Activated CD4-positive, alpha-beta memory T cell treated with anti-CD3 and anti-CD28 coated beads for 36 hours (primary cell): Measurements from ENCODE around the gene C6orf120. TPM values are rescaled to one million over a fixed set of nuclear protein-coding genes. Genes with fewer than 3 reads are reported as not detected.

Source experiments
- CTCF ChIA-PET: fragments of 350-600 bp; sonication (Branson Sonifier 250); formaldehyde crosslinking; loops from one replicate; lab custom pipeline; 2021; ENCODE audit warnings: antibody characterized with exemption, inconsistent platforms; lab: Charles Lee
- POLR2A ChIA-PET: fragments of 350-600 bp; sonication (Branson Sonifier 250); formaldehyde crosslinking; loops from one replicate; lab custom pipeline; 2021; ENCODE audit warnings: antibody characterized with exemption; lab: Charles Lee
- DNase-seq: peaks from one replicate; pipeline ENCODE4 v3.0.0-alpha.2; 2020
- H3K27ac Mint-ChIP-seq: one replicate; pipeline ENCODE4 v1.8.0; 2021; ENCODE audit warnings: mixed read lengths
- H3K27me3 Mint-ChIP-seq: one replicate; pipeline ENCODE4 v1.8.0; 2021; ENCODE audit warnings: mixed read lengths
- H3K36me3 Mint-ChIP-seq: one replicate; pipeline ENCODE4 v1.8.0; 2021; ENCODE audit warnings: mixed read lengths
- H3K4me1 Mint-ChIP-seq: one replicate; pipeline ENCODE4 v1.8.0; 2021; ENCODE audit warnings: low read depth, mixed read lengths
- H3K4me3 Mint-ChIP-seq: one replicate; pipeline ENCODE4 v1.8.0; 2021; ENCODE audit warnings: mild to moderate bottlenecking, mixed read lengths
- H3K9me3 Mint-ChIP-seq: one replicate; pipeline ENCODE4 v1.8.0; 2021; ENCODE audit warnings: mixed read lengths
- intact Hi-C: fragments of 100-400 bp; cut with micrococcal nuclease; formaldehyde crosslinking; loops from one replicate; pipeline ENCODE4 v1.15.1; 2023
- total RNA-seq, 2 experiments: library from RNA; stranded (reverse); gene quantifications; one replicate each; pipeline ENCODE4 v1.2.3, GENCODE V29; 2021

The C6orf120 gene
- total RNA-seq, 2 experiments from 2014 or later = 15.1 to 15.4 TPM

GRCh38 chr6:169664227-169664626 lies 37.7 kb upstream of the C6orf120 start:
- Mint-ChIP-seq H3K27me3 (no peaks in the 10 kb centered on the region), H3K4me3 (no peak overlapping the region), H3K9me3 (no peaks in the 10 kb centered on the region), H3K27ac (no peak overlapping the region), H3K4me1 (no peaks in the 10 kb centered on the region), H3K36me3 (peaks cover 28% of the 10 kb centered on the region)
- DNase-seq = no peak
- CTCF ChIA-PET = no interaction called here
- POLR2A ChIA-PET = no interaction called here
- intact Hi-C loops = no loop called here

DNA sequence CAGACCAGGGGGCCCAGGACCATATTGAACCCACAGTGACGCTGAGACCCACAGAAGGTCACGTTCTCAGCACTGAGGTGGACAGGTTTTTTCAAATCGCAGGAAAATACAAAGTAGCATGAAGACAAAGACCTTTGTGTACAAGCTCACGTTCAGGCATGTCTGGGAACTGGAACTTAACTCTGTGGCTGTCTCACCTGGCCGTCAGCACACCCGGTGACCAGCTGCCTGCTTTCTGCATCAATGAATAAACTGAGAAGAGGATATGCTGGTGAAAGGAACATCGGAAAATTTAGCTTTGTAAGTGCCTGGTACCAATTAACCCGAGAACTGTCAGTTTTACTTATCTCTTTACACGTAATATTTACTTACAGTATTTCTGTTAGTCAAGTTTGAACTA lies 36.6 kb upstream of the C6orf120 start:
- H3K27ac Mint-ChIP-seq = no peak overlapping the region
- intact Hi-C loops = no loop called here
- ChIA-PET POLR2A (no interaction called here), CTCF (no interaction called here)
- no peaks in the 10 kb centered on the region for H3K9me3 Mint-ChIP-seq
- DNase-seq = no peak
- H3K27me3 Mint-ChIP-seq = no peaks in the 10 kb centered on the region
- peaks cover 4% of the 10 kb centered on the region for H3K4me1 Mint-ChIP-seq
- H3K4me3 Mint-ChIP-seq = no peak overlapping the region
- peaks cover 24% of the 10 kb centered on the region for H3K36me3 Mint-ChIP-seq

- ChIA-PET POLR2A (no interaction called here), CTCF (no interaction called here)
- Mint-ChIP-seq H3K9me3 (no peaks in the 10 kb centered on the region), H3K4me1 (peaks cover 4% of the 10 kb centered on the region), H3K27me3 (no peaks in the 10 kb centered on the region), H3K36me3 (peaks cover 25% of the 10 kb centered on the region), H3K4me3 (no peak overlapping the region), H3K27ac (no peak overlapping the region)
- intact Hi-C loops = no loop called here
- no peak for DNase-seq
Observed at GRCh38 chr6:169666441-169666840, 35.5 kb upstream of the C6orf120 start.

DNA sequence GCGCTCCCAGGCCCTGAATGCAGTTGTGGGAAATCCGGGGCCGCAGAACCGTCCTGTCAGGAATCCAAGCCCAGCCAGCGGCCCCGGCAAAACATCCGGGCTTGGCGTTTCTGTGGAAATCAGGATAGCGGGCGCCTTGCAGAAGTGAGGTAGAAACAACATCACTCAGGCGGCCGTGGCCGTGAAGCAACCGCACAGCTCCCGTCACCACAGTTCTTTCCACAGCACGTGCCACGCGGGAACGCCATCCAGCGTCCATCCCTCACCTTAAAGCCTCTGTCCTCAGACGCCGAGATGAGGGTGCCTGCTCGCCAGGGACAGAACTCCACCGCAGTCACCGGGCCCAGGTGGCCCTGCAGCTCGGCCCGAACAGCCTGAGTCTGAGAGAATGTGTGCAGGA lies 34.2 kb upstream of the C6orf120 start:
- no peak overlapping the region for H3K4me3 Mint-ChIP-seq
- ChIA-PET CTCF (no interaction called here), POLR2A (no interaction called here)
- no peak for DNase-seq
- H3K4me1 Mint-ChIP-seq = peaks cover 4% of the 10 kb centered on the region
- H3K27me3 Mint-ChIP-seq = no peaks in the 10 kb centered on the region
- no peaks in the 10 kb centered on the region for H3K9me3 Mint-ChIP-seq
- intact Hi-C loops = no loop called here
- H3K36me3 Mint-ChIP-seq = peaks cover 23% of the 10 kb centered on the region
- no peak overlapping the region for H3K27ac Mint-ChIP-seq

GRCh38 chr6:169668203-169668847 lies 33.6 kb upstream of the C6orf120 start:
- Mint-ChIP-seq H3K27ac (no peak overlapping the region), H3K27me3 (no peaks in the 10 kb centered on the region), H3K4me1 (peaks cover 4% of the 10 kb centered on the region), H3K4me3 (no peak overlapping the region), H3K9me3 (no peaks in the 10 kb centered on the region), H3K36me3 (peaks cover 20% of the 10 kb centered on the region)
- ChIA-PET CTCF (no interaction called here), POLR2A (no interaction called here)
- intact Hi-C loops = no loop called here
- DNase-seq = no peak

DNA sequence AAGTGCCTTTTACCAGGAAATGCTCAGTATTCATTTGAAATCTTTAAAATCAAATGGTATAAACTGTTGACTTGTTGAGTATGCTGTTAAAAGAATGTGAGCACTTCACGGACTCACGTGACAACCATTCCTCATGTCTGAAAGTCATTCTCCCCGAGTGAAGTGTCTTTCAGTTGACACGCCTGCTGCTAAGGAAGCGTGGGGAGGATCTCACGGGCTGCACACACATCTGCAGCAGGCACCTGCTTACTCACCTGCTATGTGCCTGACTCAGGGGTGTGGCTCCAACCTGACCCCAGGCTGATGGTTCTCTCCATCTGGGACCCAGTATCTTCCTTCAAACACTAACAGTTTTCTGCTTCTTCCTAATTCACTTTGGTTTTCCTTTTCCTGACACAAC lies 32.8 kb upstream of the C6orf120 start:
- Mint-ChIP-seq H3K4me1 (peaks cover 4% of the 10 kb centered on the region), H3K36me3 (peaks cover 14% of the 10 kb centered on the region), H3K4me3 (no peak overlapping the region), H3K27me3 (no peaks in the 10 kb centered on the region), H3K9me3 (no peaks in the 10 kb centered on the region), H3K27ac (no peak overlapping the region)
- DNase-seq = no peak
- intact Hi-C loops = no loop called here
- POLR2A ChIA-PET = no interaction called here
- CTCF ChIA-PET = no interaction called here

DNA sequence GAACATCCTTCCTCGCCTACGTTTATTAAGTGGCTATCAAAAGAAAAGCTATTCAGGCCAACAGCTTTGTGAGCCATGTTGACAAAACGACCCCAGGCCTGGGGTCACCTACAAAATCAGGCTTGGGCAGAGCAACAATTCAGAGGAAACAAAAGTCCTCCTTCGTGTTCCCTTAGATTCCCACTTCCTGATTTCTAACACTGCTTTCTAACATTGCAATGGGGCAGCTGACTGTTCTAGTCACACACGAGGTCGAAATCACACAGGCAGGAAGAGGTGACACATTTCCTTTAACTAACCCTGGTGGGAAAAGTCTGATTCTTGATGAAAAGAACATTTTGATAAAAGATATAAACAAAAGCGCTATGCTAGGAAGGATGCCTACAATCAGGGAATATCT lies 32.0 kb upstream of the C6orf120 start:
- H3K4me1 Mint-ChIP-seq = peaks cover 4% of the 10 kb centered on the region
- no peaks in the 10 kb centered on the region for H3K9me3 Mint-ChIP-seq
- H3K27me3 Mint-ChIP-seq = no peaks in the 10 kb centered on the region
- ChIA-PET CTCF (no interaction called here), POLR2A (no interaction called here)
- H3K27ac Mint-ChIP-seq = no peak overlapping the region
- H3K4me3 Mint-ChIP-seq = no peak overlapping the region
- intact Hi-C loops = no loop called here
- H3K36me3 Mint-ChIP-seq = peaks cover 14% of the 10 kb centered on the region
- no peak for DNase-seq

DNA sequence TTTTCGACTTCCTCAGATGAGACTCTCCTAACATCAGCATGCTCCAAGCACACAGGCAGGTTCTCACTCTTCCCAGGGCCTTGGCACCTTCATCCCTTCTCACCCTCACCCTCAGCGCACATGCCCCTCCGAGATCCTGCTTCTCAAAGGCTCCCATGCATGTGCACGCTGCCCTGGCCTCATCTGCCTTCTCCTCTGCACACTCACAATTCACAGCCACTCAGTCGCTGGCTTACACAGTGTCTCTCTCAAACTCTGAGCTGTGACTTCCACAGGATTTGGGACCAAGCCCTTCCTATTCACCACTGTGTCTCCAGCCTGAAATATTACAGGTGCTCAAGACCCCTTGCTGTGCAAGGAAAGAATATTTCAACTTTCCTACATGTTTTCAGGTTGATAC lies 30.4 kb upstream of the C6orf120 start:
- H3K4me1 Mint-ChIP-seq = peaks cover 4% of the 10 kb centered on the region
- CTCF ChIA-PET = no interaction called here
- POLR2A ChIA-PET = no interaction called here
- H3K27me3 Mint-ChIP-seq = no peaks in the 10 kb centered on the region
- no peak overlapping the region for H3K27ac Mint-ChIP-seq
- no peaks in the 10 kb centered on the region for H3K9me3 Mint-ChIP-seq
- DNase-seq = no peak
- H3K4me3 Mint-ChIP-seq = no peak overlapping the region
- peaks cover 10% of the 10 kb centered on the region for H3K36me3 Mint-ChIP-seq
- intact Hi-C loops = no loop called here

GRCh38 chr6:169675011-169675410 lies 26.9 kb upstream of the C6orf120 start:
- ChIA-PET POLR2A (no interaction called here), CTCF (no interaction called here)
- Mint-ChIP-seq H3K36me3 (peaks cover 19% of the 10 kb centered on the region), H3K27ac (no peak overlapping the region), H3K4me3 (no peak overlapping the region), H3K27me3 (no peaks in the 10 kb centered on the region), H3K4me1 (peaks cover under 1% of the 10 kb centered on the region), H3K9me3 (no peaks in the 10 kb centered on the region)
- intact Hi-C loops = no loop called here
- DNase-seq = no peak

- intact Hi-C loops = no loop called here
- POLR2A ChIA-PET = no interaction called here
- Mint-ChIP-seq H3K27me3 (no peaks in the 10 kb centered on the region), H3K4me1 (no peaks in the 10 kb centered on the region), H3K9me3 (peaks cover 8% of the 10 kb centered on the region), H3K36me3 (peaks cover 30% of the 10 kb centered on the region), H3K27ac (no peak overlapping the region), H3K4me3 (no peak overlapping the region)
- CTCF ChIA-PET = no interaction called here
- no peak for DNase-seq
Observed at GRCh38 chr6:169677096-169677495, 24.8 kb upstream of the C6orf120 start.

- H3K27ac Mint-ChIP-seq = no peak overlapping the region
- no peak for DNase-seq
- POLR2A ChIA-PET = no interaction called here
- H3K4me1 Mint-ChIP-seq = no peaks in the 10 kb centered on the region
- no peak overlapping the region for H3K4me3 Mint-ChIP-seq
- H3K27me3 Mint-ChIP-seq = no peaks in the 10 kb centered on the region
- peaks cover 8% of the 10 kb centered on the region for H3K9me3 Mint-ChIP-seq
- intact Hi-C loops = no loop called here
- CTCF ChIA-PET = no interaction called here
- H3K36me3 Mint-ChIP-seq = peaks cover 36% of the 10 kb centered on the region
Observed at GRCh38 chr6:169678342-169678741, 23.6 kb upstream of the C6orf120 start.

DNA sequence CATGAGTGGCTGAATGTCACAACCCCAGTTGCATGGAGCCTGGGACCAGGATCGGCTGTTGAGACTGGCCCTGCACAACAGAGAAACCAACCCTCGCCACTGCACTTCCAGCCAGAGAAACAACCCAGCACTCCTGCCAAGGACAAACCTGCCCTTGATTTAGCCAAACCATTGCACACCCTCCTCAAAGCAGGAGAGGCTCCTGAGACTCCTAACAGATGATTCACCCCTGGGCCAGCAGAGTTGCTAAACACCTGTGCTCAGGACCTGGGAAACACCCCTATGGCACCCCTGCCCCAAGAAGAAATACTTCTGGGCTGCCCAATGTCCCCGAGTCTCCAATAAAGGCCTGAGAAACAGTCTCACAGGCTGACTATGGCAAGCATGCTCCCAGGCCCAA lies 17.9 kb upstream of the C6orf120 start:
- POLR2A ChIA-PET = no interaction called here
- DNase-seq = no peak
- CTCF ChIA-PET = no interaction called here
- no peak overlapping the region for H3K4me3 Mint-ChIP-seq
- no peak overlapping the region for H3K27ac Mint-ChIP-seq
- H3K4me1 Mint-ChIP-seq = peaks cover 2% of the 10 kb centered on the region
- H3K9me3 Mint-ChIP-seq = peaks cover 32% of the 10 kb centered on the region
- intact Hi-C loops = no loop called here
- H3K27me3 Mint-ChIP-seq = no peaks in the 10 kb centered on the region
- H3K36me3 Mint-ChIP-seq = peaks cover 66% of the 10 kb centered on the region

DNA sequence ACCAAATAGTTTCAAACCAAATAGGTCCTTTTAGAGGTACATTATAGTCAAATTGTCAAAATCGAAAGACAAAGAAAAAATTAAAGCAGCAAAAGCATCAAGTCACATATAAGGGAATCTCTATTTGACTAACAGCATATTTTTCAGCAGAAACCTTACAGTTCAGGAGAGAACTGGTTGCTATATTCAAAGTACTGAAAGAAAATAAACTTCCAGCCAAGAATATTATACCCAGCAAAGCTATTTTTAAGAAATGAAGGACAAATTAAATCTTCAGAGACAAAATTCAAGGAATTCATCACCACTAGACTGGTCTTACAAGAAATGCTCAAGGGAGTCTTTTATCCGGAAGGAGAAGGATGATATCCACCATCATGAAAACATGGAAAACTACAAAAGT lies 16.1 kb upstream of the C6orf120 start:
- H3K4me1 Mint-ChIP-seq = peaks cover 2% of the 10 kb centered on the region
- no peak overlapping the region for H3K27ac Mint-ChIP-seq
- H3K9me3 Mint-ChIP-seq = peaks cover 28% of the 10 kb centered on the region
- H3K4me3 Mint-ChIP-seq = no peak overlapping the region
- no peaks in the 10 kb centered on the region for H3K27me3 Mint-ChIP-seq
- DNase-seq = no peak
- ChIA-PET POLR2A (no interaction called here), CTCF (no interaction called here)
- peaks cover 59% of the 10 kb centered on the region for H3K36me3 Mint-ChIP-seq
- intact Hi-C loops = no loop called here
